Ascending aorta (tissue), 2 donors: ENCODE data around the gene CNEP1R1. TPM values are rescaled to one million over a fixed set of nuclear protein-coding genes. Genes with fewer than 3 reads are reported as not detected.

ENCODE experiments used
- DNase-seq, 2 donors: peaks; one replicate each; pipeline ENCODE4 v3.0.0-alpha.2; 2019; ENCODE audit warnings: low spot score in 2 of 2
- H3K27ac ChIP-seq, 2 donors: fragments of 200-600 bp; sonication (generic); one replicate each; pipeline ENCODE4 v1.5.1; 2016 to 2017; ENCODE audit warnings: mild to moderate bottlenecking in 1 of 2
- H3K27me3 ChIP-seq: fragments of 200-600 bp; sonication (generic); one replicate; pipeline ENCODE4 v1.5.1; 2017
- H3K36me3 ChIP-seq, 2 donors: fragments of 200-600 bp; sonication (generic); one replicate each; pipeline ENCODE4 v1.5.1; 2016
- H3K4me1 ChIP-seq, 2 donors: fragments of 200-600 bp; sonication (generic); one replicate each; pipeline ENCODE4 v1.5.1; 2016 to 2017; ENCODE audit warnings: mild to moderate bottlenecking in 1 of 2
- H3K4me3 ChIP-seq, 2 donors: fragments of 200-600 bp; sonication (generic); one replicate each; pipeline ENCODE4 v1.5.1; 2016 to 2017; ENCODE audit warnings: mild to moderate bottlenecking in 1 of 2
- H3K9me3 ChIP-seq, 2 donors: fragments of 200-600 bp; sonication (generic); one replicate each; pipeline ENCODE4 v1.5.1; 2016
- CTCF ChIP-seq, 3 experiments: fragments of 200-600 bp in 2 of 3; fragments of 450-650 bp in 1 of 3; sonication (generic) in 2 of 3; IDR thresholded peaks; one replicate each; pipeline ENCODE4 v1.5.1; 2016 to 2019; ENCODE audit warnings: antibody characterized with exemption in 3 of 3, mild to moderate bottlenecking in 1 of 3, moderate library complexity in 1 of 3
- intact Hi-C: fragments of 100-400 bp; cut with DNase I; formaldehyde crosslinking; loops from one replicate; pipeline ENCODE4 v1.15.1; 2023
- total RNA-seq: library from RNA; depleted of rRNA; stranded (reverse); fragments of >200 nt; gene quantifications from one replicate; pipeline ENCODE4 v1.1.0, GENCODE V29; 2016

The CNEP1R1 gene
- total RNA-seq, 1 donor from 2014 or later: 5.9 TPM

GRCh38 chr16:50027829-50028228, 2.8 kb downstream of the CNEP1R1 start:
- no peaks in the 10 kb centered on the region for H3K27me3 ChIP-seq
- intact Hi-C loops: loop anchor here (5.0 kb wide), 1 partner anchor 171 kb away; the partner anchor contains the start of gene ZNF423
- TF ChIP-seq CTCF (IDR thresholded peaks at IDR 0.05): no peak
- H3K27ac ChIP-seq: no peak overlapping the region
- no peak overlapping the region for H3K4me3 ChIP-seq
- peaks cover 2 to 7% of the 10 kb centered on the region in 2 donors for H3K4me1 ChIP-seq
- peaks cover 14 to 16% of the 10 kb centered on the region in 2 donors for H3K36me3 ChIP-seq
- H3K9me3 ChIP-seq: no peaks in the 10 kb centered on the region
- DNase-seq: no peak

GRCh38 chr16:50035468-50035992, 10.5 kb downstream of the CNEP1R1 start:
- Histone ChIP-seq H3K9me3 (no peaks in the 10 kb centered on the region), H3K27me3 (no peaks in the 10 kb centered on the region), H3K4me3 (no peak overlapping the region), H3K4me1 (no peaks in the 10 kb centered on the region), H3K36me3 (peaks cover 28 to 52% of the 10 kb centered on the region in 2 donors), H3K27ac (no peak overlapping the region)
- no peak for TF ChIP-seq CTCF (IDR thresholded peaks at IDR 0.05)
- no peak for DNase-seq
- intact Hi-C loops: no loop called here

- H3K36me3 ChIP-seq: peaks cover 24 to 47% of the 10 kb centered on the region in 2 donors
Observed at GRCh38 chr16:50036426-50036825, 11.4 kb downstream of the CNEP1R1 start.

GRCh38 chr16:50037662-50038220, 12.7 kb downstream of the CNEP1R1 start:
- no peak for DNase-seq
- Histone ChIP-seq H3K27me3 (no peaks in the 10 kb centered on the region), H3K27ac (no peak overlapping the region), H3K36me3 (peaks cover 18 to 37% of the 10 kb centered on the region in 2 donors), H3K9me3 (no peaks in the 10 kb centered on the region), H3K4me3 (no peak overlapping the region), H3K4me1 (no peaks in the 10 kb centered on the region)
- intact Hi-C loops: no loop called here
- no peak for TF ChIP-seq CTCF (IDR thresholded peaks at IDR 0.05)

More at GRCh38 chr16:50036426-50036825, 11.4 kb downstream of the CNEP1R1 start:
- intact Hi-C loops: no loop called here
- H3K27me3 ChIP-seq: no peaks in the 10 kb centered on the region
- no peak for DNase-seq
- TF ChIP-seq CTCF (IDR thresholded peaks at IDR 0.05): no peak
- no peaks in the 10 kb centered on the region for H3K9me3 ChIP-seq
- no peak overlapping the region for H3K27ac ChIP-seq
- no peak overlapping the region for H3K4me3 ChIP-seq
- H3K4me1 ChIP-seq: no peaks in the 10 kb centered on the region

GRCh38 chr16:50038286-50038685, 13.3 kb downstream of the CNEP1R1 start:
- Histone ChIP-seq H3K4me1 (no peaks in the 10 kb centered on the region), H3K4me3 (no peak overlapping the region), H3K9me3 (no peaks in the 10 kb centered on the region), H3K27me3 (no peaks in the 10 kb centered on the region), H3K36me3 (peaks cover 16 to 32% of the 10 kb centered on the region in 2 donors), H3K27ac (peak overlapping the region in 1 of 2 donors; percentile 7)
- no peak for TF ChIP-seq CTCF (IDR thresholded peaks at IDR 0.05)
- no peak for DNase-seq
- intact Hi-C loops: no loop called here
